Suprapubic skin (tissue), 4 donors: Measurements from ENCODE around the gene ATOH1. TPM values are rescaled to one million over a fixed set of nuclear protein-coding genes. Genes with fewer than 3 reads are reported as not detected.

Source experiments
- DNase-seq, 2 donors: peaks; one replicate each; pipeline ENCODE4 v3.0.0-alpha.2; 2019; ENCODE audit warnings: low spot score in 2 of 2
- H3K27ac ChIP-seq: fragments of 200-600 bp; sonication (generic); one replicate; pipeline ENCODE4 v1.5.1; 2019
- H3K27me3 ChIP-seq: fragments of 200-600 bp; sonication (generic); one replicate; pipeline ENCODE4 v1.5.1; 2019
- H3K36me3 ChIP-seq: fragments of 200-600 bp; sonication (generic); one replicate; pipeline ENCODE4 v1.5.1; 2019
- H3K4me1 ChIP-seq: fragments of 200-600 bp; sonication (generic); one replicate; pipeline ENCODE4 v1.5.1; 2019
- H3K4me3 ChIP-seq: fragments of 200-600 bp; sonication (generic); one replicate; pipeline ENCODE4 v1.5.1; 2019; ENCODE audit warnings: mild to moderate bottlenecking
- H3K9me3 ChIP-seq: fragments of 200-600 bp; sonication (generic); one replicate; pipeline ENCODE4 v1.5.1; 2019
- CTCF ChIP-seq, 2 donors: fragments of 200-600 bp in 1 of 2; fragments of 450-650 bp in 1 of 2; sonication (generic) in 1 of 2; IDR thresholded peaks; one replicate each; pipeline ENCODE4 v1.5.1; 2016 to 2019; ENCODE audit warnings: antibody characterized with exemption in 2 of 2, mild to moderate bottlenecking in 1 of 2, moderate library complexity in 1 of 2
- EP300 ChIP-seq: sonication (generic); formaldehyde crosslinking; IDR thresholded peaks from one replicate; pipeline ENCODE4 v1.6.1; 2017; ENCODE audit warnings: antibody characterized with exemption
- POLR2A ChIP-seq, 2 donors: fragments of 450-650 bp; IDR thresholded peaks; one replicate each; pipeline ENCODE4 v1.6.1; 2017; ENCODE audit warnings: antibody characterized with exemption in 2 of 2, mild to moderate bottlenecking in 2 of 2, moderate library complexity in 2 of 2
- POLR2AphosphoS5 ChIP-seq, 3 donors: sonication (generic); formaldehyde crosslinking; IDR thresholded peaks; one replicate each; pipeline ENCODE4 v1.6.1; 2017; ENCODE audit warnings: antibody characterized with exemption in 3 of 3
- WGBS: methylation state at CpG from one replicate; pipeline ENCODE4 v1.1.5; 2018; 5-methylcytosine and 5-hydroxymethylcytosine counted together
- total RNA-seq, 4 donors: library from RNA; depleted of rRNA; stranded (reverse); fragments of >200 nt; gene quantifications; one replicate each; pipeline ENCODE4 v1.1.0, GENCODE V29; 2016

The ATOH1 gene
- total RNA-seq, 4 donors from 2014 or later = not detected

- no peaks in the 10 kb centered on the region for H3K9me3 ChIP-seq
- H3K4me1 ChIP-seq = peaks cover 4% of the 10 kb centered on the region
- DNase-seq = no peak
- 95% methylated on average over 1 of the region's 1 CpG for WGBS
- no peak overlapping the region for H3K27ac ChIP-seq
- H3K27me3 ChIP-seq = peaks cover 63% of the 10 kb centered on the region
- no peak overlapping the region for H3K4me3 ChIP-seq
- H3K36me3 ChIP-seq = no peaks in the 10 kb centered on the region
- TF ChIP-seq POLR2A (IDR thresholded peaks at IDR 0.05) (no peak), EP300 (no peak), POLR2AphosphoS5 (IDR thresholded peaks at IDR 0.05) (no peak), CTCF (IDR thresholded peaks at IDR 0.05) (no peak)
Measured at GRCh38 chr4:93835929-93836328, 7.4 kb downstream of the ATOH1 start.

GRCh38 chr4:93839704-93840103, 11.2 kb downstream of the ATOH1 start:
- Histone ChIP-seq H3K4me3 (no peak overlapping the region), H3K27me3 (peaks cover 29% of the 10 kb centered on the region), H3K9me3 (no peaks in the 10 kb centered on the region), H3K36me3 (no peaks in the 10 kb centered on the region), H3K4me1 (no peaks in the 10 kb centered on the region), H3K27ac (no peak overlapping the region)
- DNase-seq = no peak
- TF ChIP-seq POLR2AphosphoS5 (IDR thresholded peaks at IDR 0.05) = no peak
- TF ChIP-seq POLR2A (IDR thresholded peaks at IDR 0.05) = no peak
- no peak for TF ChIP-seq CTCF (IDR thresholded peaks at IDR 0.05)
- TF ChIP-seq EP300 = no peak
- 76% methylated on average over 4 of the region's 4 CpGs for WGBS

- H3K4me1 ChIP-seq = no peaks in the 10 kb centered on the region
- peaks cover 15% of the 10 kb centered on the region for H3K27me3 ChIP-seq
- 78% methylated on average over 3 of the region's 3 CpGs for WGBS
- no peak overlapping the region for H3K27ac ChIP-seq
- H3K9me3 ChIP-seq = no peaks in the 10 kb centered on the region
- H3K4me3 ChIP-seq = no peak overlapping the region
- DNase-seq = no peak
- H3K36me3 ChIP-seq = no peaks in the 10 kb centered on the region
- TF ChIP-seq POLR2AphosphoS5 (IDR thresholded peaks at IDR 0.05) (no peak), CTCF (IDR thresholded peaks at IDR 0.05) (no peak), EP300 (no peak), POLR2A (IDR thresholded peaks at IDR 0.05) (no peak)
Measured at GRCh38 chr4:93841803-93842345, 13.3 kb downstream of the ATOH1 start.

- no peak for DNase-seq
Measured at GRCh38 chr4:93842601-93843252, 14.2 kb downstream of the ATOH1 start.

More at GRCh38 chr4:93842601-93843252, 14.2 kb downstream of the ATOH1 start:
- no peaks in the 10 kb centered on the region for H3K36me3 ChIP-seq
- no peak overlapping the region for H3K4me3 ChIP-seq
- TF ChIP-seq POLR2AphosphoS5 (IDR thresholded peaks at IDR 0.05) (no peak), POLR2A (IDR thresholded peaks at IDR 0.05) (no peak), EP300 (no peak), CTCF (IDR thresholded peaks at IDR 0.05) (no peak)
- WGBS = 56% methylated on average over 2 of the region's 2 CpGs
- H3K4me1 ChIP-seq = no peaks in the 10 kb centered on the region
- no peaks in the 10 kb centered on the region for H3K9me3 ChIP-seq
- H3K27me3 ChIP-seq = peaks cover 15% of the 10 kb centered on the region
- H3K27ac ChIP-seq = no peak overlapping the region
